Measurements from ENCODE around the gene CPNE9.
"Not testable (repeated sequence)": the region's sequence is repeated elsewhere in the genome, so short reads cannot be mapped to it uniquely, and the experiment has no call there.

CPNE9 gene

GRCh38 chr3:9746330-9746729 is 42.7 kb downstream of the CPNE9 start:
- no peak for DNase-seq (ENCODE audit: low spot score)

GRCh38 chr3:9747267-9747666 is 43.6 kb downstream of the CPNE9 start:
- DNase-seq (ENCODE audit: low spot score), result no peak

DNA sequence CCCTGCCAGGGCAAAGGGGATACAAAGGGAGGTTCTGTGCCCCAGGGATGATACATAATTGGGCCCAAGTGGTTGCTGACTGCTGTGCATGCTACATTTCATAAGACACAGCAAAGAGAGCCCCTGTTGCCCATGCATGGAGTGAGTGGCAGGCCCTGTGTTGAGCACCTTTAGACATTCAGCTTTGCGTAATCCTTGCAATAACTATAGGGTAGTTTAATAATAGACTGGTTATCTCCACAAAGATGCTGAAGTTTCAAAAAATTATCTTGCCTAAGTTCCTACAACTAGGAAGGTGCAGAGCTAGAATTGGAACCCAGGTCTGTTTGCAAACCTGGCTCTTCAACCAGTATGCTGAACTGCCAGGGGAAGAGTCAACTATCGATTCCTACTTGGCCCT is 44.4 kb downstream of the CPNE9 start:
- no peak for DNase-seq (ENCODE audit: low spot score)

DNA sequence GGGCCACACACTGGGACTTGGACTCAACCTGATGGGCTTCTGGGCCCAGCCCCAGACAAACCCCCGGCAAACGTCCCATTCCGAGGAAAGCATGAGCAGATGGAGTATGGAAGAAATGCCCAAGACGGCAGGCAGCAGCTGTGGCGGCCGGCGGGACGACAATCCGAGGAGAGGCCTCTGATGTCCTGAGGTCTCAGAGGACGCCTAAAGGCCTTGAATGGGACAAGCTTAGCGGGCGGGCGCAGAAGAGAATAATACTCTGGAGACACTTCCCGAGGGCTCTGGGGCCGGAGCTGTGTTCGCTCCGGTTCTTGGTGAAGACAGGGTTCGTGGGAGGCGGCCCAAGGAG is 45.6 kb downstream of the CPNE9 start:
- no peak for DNase-seq (ENCODE audit: low spot score)

GRCh38 chr3:9749645-9750555 is 46.3 kb downstream of the CPNE9 start, which contains the start of gene OGG1:
Gene OGG1, plus strand, starts transcription at chr3:9749952. Its CDS starts 335 bp downstream, at chr3:9750287.
- DNase-seq (ENCODE audit: low spot score), result peak; percentile 99

GRCh38 chr3:9750556-9751411 is 47.2 kb downstream of the CPNE9 start:
- peak; percentile 57 for DNase-seq (ENCODE audit: low spot score)

GRCh38 chr3:9754678-9755077 is 51.0 kb downstream of the CPNE9 start:
- DNase-seq (ENCODE audit: low spot score), result no peak

DNA sequence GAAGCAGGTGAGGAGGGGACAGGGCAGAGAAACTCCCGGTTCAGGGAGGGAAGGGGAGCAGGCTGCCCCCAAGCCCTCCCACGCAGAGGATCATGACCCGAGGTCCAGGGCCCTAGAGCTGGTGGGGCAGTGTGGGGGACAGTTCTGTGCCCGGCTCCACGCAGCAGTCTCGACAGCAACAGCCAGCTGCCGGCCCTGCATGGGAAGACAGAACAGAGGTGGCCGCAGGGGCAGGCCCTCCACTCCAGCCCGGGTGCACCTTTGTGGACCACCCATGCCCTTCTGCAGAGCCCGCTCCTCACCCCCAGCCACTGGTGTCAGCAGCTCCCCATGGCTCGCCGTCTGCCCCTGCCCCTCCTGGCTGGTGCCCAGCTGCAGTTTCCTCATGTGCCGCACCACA is 53.8 kb downstream of the CPNE9 start:
- DNase-seq (ENCODE audit: low spot score), result no peak

GRCh38 chr3:9760779-9761505 is 57.3 kb downstream of the CPNE9 start:
- DNase-seq (ENCODE audit: low spot score), result no peak

DNA sequence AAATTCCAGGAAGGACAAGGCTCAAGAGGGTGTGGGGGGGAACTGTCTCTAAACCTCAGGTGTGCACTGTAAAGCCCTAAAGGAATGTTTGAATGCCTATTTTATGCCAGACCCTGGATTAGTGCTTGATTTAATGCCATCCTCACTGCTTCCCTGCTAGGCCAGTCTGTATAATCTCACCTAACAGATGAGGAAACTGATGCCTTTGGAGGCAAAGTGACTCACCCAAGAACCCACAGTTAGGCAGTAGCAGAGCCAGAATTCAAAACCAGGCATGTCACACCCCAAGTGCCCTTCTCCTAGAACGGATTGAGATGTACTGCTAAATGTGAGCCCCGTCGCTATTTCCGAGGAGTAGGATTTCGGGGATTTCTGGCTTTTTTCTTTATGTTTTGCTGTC is 58.3 kb downstream of the CPNE9 start:
- DNase-seq (ENCODE audit: low spot score), result no peak

- no peak for DNase-seq (ENCODE audit: low spot score)
These were observed 59.2 kb downstream of the CPNE9 start for GRCh38 chr3:9762871-9763270.

GRCh38 chr3:9765865-9766264 is 62.2 kb downstream of the CPNE9 start:
- no peak for DNase-seq (ENCODE audit: low spot score)

DNA sequence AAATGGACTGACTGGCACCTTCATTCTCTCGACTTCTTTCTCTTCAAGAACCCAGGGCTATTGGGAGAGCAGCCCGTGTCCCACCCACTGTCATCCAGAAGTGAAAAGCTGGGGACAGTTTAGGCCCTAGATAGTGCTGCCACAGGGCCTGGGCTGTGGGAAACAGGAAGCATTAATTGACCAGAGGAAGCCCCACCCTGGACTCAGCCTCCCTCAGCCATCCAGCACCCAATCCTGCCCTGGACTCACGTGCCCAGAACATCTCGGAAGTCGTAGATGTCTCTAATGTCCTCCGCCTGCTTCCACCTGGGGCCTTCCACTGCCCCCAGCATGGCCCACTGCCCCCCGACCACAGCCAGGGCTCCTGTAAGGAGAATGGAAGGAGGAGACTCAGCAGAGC is 63.8 kb downstream of the CPNE9 start:
- no peak for DNase-seq (ENCODE audit: low spot score)

DNA sequence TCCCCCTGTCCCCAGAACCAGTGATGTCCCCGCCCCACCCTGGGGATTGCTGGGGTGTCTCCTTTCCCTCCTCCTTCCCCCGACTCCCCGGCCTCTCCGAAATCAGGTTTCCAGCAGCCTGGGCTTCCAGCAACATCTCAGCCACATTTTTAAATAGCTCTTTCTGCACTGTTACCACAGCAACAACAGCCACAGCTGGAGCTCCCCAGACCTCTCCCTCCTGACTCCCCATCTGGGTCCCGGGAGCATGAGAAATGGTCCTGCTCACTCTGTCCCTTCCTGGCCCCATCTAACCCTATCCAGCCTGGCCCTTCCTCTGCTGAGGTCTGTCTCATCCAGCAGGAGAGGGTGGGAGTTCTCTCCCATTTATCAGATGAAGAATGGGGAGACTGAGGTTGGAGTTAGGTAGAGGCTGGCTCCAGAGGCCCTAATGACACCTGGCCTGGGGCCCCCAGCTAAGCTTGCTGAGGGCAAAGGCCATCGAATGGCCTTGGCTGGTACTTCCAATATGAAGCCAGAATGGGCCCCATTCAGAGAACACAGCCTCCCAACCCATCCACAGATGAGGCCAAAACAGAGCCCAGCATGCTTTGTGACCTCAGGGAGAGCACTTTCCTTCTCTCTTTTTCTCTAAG is 64.6 kb downstream of the CPNE9 start:
- no peak for DNase-seq (ENCODE audit: low spot score)

- DNase-seq (ENCODE audit: low spot score), result no peak
These were observed 65.4 kb downstream of the CPNE9 start for GRCh38 chr3:9769012-9769411.

GRCh38 chr3:9769426-9770275 is 66.0 kb downstream of the CPNE9 start, which contains the start of gene CAMK1:
Gene CAMK1, minus strand, starts transcription at chr3:9769947. Its CDS starts 2,198 bp downstream, at chr3:9767749.
- DNase-seq (ENCODE audit: low spot score), result no peak

GRCh38 chr3:9770276-9770812 is 66.7 kb downstream of the CPNE9 start:
- no peak for DNase-seq (ENCODE audit: low spot score)

DNA sequence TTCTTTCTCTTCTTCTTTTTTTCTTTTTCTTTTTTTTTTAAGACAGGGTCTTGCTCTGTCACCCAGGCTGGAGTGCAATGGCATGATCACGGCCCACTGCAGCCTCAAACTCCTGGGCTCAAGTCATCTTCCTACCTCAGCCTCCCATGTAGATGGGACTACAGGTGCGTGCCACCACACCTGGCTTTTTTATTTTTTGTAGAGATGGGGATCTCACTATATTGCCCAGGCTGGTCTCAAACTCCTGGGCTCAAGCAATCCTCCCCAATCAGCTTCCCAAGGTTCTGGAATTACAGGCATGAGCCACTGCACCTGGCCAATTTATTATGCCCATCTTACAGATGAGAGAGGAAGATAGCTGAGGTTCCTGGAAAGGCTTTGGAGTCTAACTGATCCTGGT is 67.4 kb downstream of the CPNE9 start:
- not testable (repeated sequence) for DNase-seq (ENCODE audit: low spot score)

DNA sequence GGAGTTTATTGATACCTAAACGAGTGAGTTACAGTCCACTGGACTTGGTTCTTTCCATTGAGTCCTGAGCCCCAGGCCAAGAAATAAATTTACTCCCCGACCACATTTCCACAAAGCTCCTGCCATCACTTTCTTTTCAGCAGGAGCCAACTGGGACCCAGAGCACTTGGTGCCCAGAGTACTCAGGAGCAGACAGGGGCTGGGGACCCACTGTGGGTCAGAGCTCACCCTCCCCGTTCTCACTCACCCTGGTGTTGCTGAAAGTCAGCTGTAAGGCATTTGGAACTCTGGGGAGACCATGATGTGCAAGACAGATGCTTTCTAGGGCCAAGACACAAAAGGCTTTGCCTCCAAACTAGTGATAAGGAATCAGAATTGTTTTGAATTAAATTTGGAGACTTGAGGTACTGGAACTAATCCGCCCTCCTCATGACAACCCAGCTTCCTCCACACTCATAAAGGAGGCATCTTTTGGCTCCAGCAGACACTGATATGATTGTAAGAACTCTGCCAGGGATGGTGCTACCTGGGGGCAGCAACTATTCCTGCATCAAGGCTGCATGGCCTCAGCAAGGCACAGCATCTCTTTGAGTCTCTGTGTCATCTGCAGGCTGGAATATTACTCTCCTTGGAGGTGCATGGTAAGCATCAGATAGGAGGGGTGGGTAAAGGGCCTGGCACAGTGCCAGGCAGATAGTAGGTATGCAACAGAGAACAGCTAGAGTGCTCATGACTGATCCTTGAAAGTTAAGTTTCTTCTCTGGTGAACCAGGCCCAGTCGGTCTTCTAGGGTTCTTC is 73.5 kb downstream of the CPNE9 start:
- no peak for DNase-seq (ENCODE audit: low spot score)

- no peak for DNase-seq (ENCODE audit: low spot score)
These were observed 74.0 kb downstream of the CPNE9 start for GRCh38 chr3:9777694-9778021.
